ENCODE data around the gene LSM3.
A peak's percentile ranks its signal among the peaks of the same experiment; 100 is the strongest.

Gene LSM3

GRCh38 chr3:14202874-14203520 is 24.4 kb downstream of the LSM3 start:
- H3K27me3 ChIP-seq (replicated peaks; ENCODE audit: control insufficient read depth, insufficient read depth, low read length), result no peaks in the 10 kb centered on the region
- no peak for TF ChIP-seq CTCF (IDR thresholded peaks at IDR 0.05; ENCODE audit: insufficient read depth, low read length, poor library complexity, severe bottlenecking)
- H3K36me3 ChIP-seq (ENCODE audit: control insufficient read depth, insufficient read depth, low read length), result peaks cover 2% of the 10 kb centered on the region; the same call in 1 of the 2 replicates
- DNase-seq (ENCODE audit: extremely low read depth, insufficient read length), result no peak
- no peak overlapping the region for H3K4me3 ChIP-seq (replicated peaks; ENCODE audit: low read depth, low read length)

GRCh38 chr3:14203521-14204079 is 25.0 kb downstream of the LSM3 start:
- DNase-seq (ENCODE audit: extremely low read depth, insufficient read length), result no peak
- TF ChIP-seq CTCF (IDR thresholded peaks at IDR 0.05; ENCODE audit: insufficient read depth, low read length, poor library complexity, severe bottlenecking), result peak; percentile 80
- H3K4me3 ChIP-seq (replicated peaks; ENCODE audit: low read depth, low read length), result no peak overlapping the region
- no peaks in the 10 kb centered on the region for H3K27me3 ChIP-seq (replicated peaks; ENCODE audit: control insufficient read depth, insufficient read depth, low read length)
- H3K36me3 ChIP-seq (ENCODE audit: control insufficient read depth, insufficient read depth, low read length), result peaks cover 2% of the 10 kb centered on the region; the same call in 1 of the 2 replicates

- TF ChIP-seq CTCF (IDR thresholded peaks at IDR 0.05; ENCODE audit: insufficient read depth, low read length, poor library complexity, severe bottlenecking), result no peak
- H3K36me3 ChIP-seq (ENCODE audit: control insufficient read depth, insufficient read depth, low read length), result no peaks in the 10 kb centered on the region
- no peak overlapping the region for H3K4me3 ChIP-seq (replicated peaks; ENCODE audit: low read depth, low read length)
- H3K27me3 ChIP-seq (replicated peaks; ENCODE audit: control insufficient read depth, insufficient read depth, low read length), result no peaks in the 10 kb centered on the region
- DNase-seq (ENCODE audit: extremely low read depth, insufficient read length), result no peak
Observed at GRCh38 chr3:14204515-14205284, 26.1 kb downstream of the LSM3 start.

GRCh38 chr3:14206548-14207177 is 28.0 kb downstream of the LSM3 start:
- DNase-seq (ENCODE audit: extremely low read depth, insufficient read length), result no peak
- TF ChIP-seq CTCF (IDR thresholded peaks at IDR 0.05; ENCODE audit: insufficient read depth, low read length, poor library complexity, severe bottlenecking), result no peak
- Histone ChIP-seq H3K4me3 (replicated peaks; ENCODE audit: low read depth, low read length) (no peak overlapping the region), H3K36me3 (ENCODE audit: control insufficient read depth, insufficient read depth, low read length) (no peaks in the 10 kb centered on the region), H3K27me3 (replicated peaks; ENCODE audit: control insufficient read depth, insufficient read depth, low read length) (no peaks in the 10 kb centered on the region)

- no peak for TF ChIP-seq CTCF (IDR thresholded peaks at IDR 0.05; ENCODE audit: insufficient read depth, low read length, poor library complexity, severe bottlenecking)
- no peaks in the 10 kb centered on the region; the same call in 1 of the 2 replicates for H3K27me3 ChIP-seq (replicated peaks; ENCODE audit: control insufficient read depth, insufficient read depth, low read length)
- no peaks in the 10 kb centered on the region for H3K36me3 ChIP-seq (ENCODE audit: control insufficient read depth, insufficient read depth, low read length)
- H3K4me3 ChIP-seq (replicated peaks; ENCODE audit: low read depth, low read length), result no peak overlapping the region
- DNase-seq (ENCODE audit: extremely low read depth, insufficient read length), result no peak
Observed at GRCh38 chr3:14208168-14208567, 29.6 kb downstream of the LSM3 start.
